H1 (cell line): Measurements from ENCODE around the gene APP. TPM values are rescaled to one million over a fixed set of nuclear protein-coding genes. Genes with fewer than 3 reads are reported as not detected.

Experiments
- CTCF ChIA-PET: fragments of 300-600 bp; sonication (Branson Sonifier 250); formaldehyde crosslinking; loops from one replicate; lab custom pipeline; 2021; ENCODE audit not compliant: partially characterized antibody; lab: Charles Lee
- POLR2A ChIA-PET: fragments of 300-600 bp; sonication (Branson Sonifier 250); formaldehyde crosslinking; loops from one replicate; lab custom pipeline; 2021; ENCODE audit warnings: inconsistent platforms; ENCODE audit not compliant: partially characterized antibody; lab: Charles Lee
- DNase-seq, 2 experiments: peaks; one replicate each; pipeline versions ENCODE4 v3.0.0 to v3.0.0-alpha.2; 2010 to 2022; ENCODE audit warnings: low spot score in 2 of 2, low read depth in 1 of 2, mixed read lengths in 1 of 2
- FAIRE-seq: peaks from 2 replicates; lab custom pipeline; 2011; peaks lifted over from hg19 to GRCh38; lab: Jason Lieb, UNC
- H2AFZ ChIP-seq: 2 replicates; pipeline ENCODE4 v1.8.1; 2012; ENCODE audit warnings: low read length, inconsistent platforms
- H2AK5ac ChIP-seq: 2 replicates; pipeline ENCODE4 v1.6.1; 2013; ENCODE audit warnings: low read depth, low read length
- H2BK120ac ChIP-seq: replicated peaks from 2 replicates; pipeline ENCODE3; 2013; ENCODE audit warnings: low read depth, low read length, inconsistent platforms
- H2BK12ac ChIP-seq: 2 replicates; pipeline ENCODE4 v1.6.1; 2013; ENCODE audit warnings: low read depth, low read length
- H2BK15ac ChIP-seq: 2 replicates; pipeline ENCODE4 v1.6.1; 2013; ENCODE audit warnings: low read length
- H2BK20ac ChIP-seq: 2 replicates; pipeline ENCODE4 v1.6.1; 2013; ENCODE audit warnings: low read length
- H2BK5ac ChIP-seq: 2 replicates; pipeline ENCODE4 v1.6.1; 2013; ENCODE audit warnings: low read depth, low read length
- H3K14ac ChIP-seq: 2 replicates; pipeline ENCODE4 v1.6.1; 2013; ENCODE audit warnings: inconsistent platforms; ENCODE audit not compliant: insufficient read length
- H3K18ac ChIP-seq: 2 replicates; pipeline ENCODE4 v1.6.1; 2013; ENCODE audit warnings: low read length; ENCODE audit errors: extremely low read depth
- H3K23ac ChIP-seq: 2 replicates; pipeline ENCODE4 v1.6.1; 2013; ENCODE audit warnings: inconsistent platforms; ENCODE audit not compliant: insufficient read length
- H3K23me2 ChIP-seq: 2 replicates; pipeline ENCODE4 v1.6.1; 2013; ENCODE audit warnings: low read depth, low read length
- H3K27ac ChIP-seq: 2 replicates; pipeline ENCODE4 v1.6.1; 2011; ENCODE audit warnings: low read depth, low read length, inconsistent platforms
- H3K27me3 ChIP-seq, 4 experiments: replicated peaks in 1 of 4; 1 replicate in 1 of 4; 2 replicates in 3 of 4; pipeline versions ENCODE4 v1.6.1 to v1.8.1; 2011 to 2013; ENCODE audit warnings: low read length in 3 of 4, mild to moderate bottlenecking in 3 of 4, inconsistent platforms in 2 of 4, mixed read lengths in 2 of 4, moderate library complexity in 1 of 4; ENCODE audit not compliant: control insufficient read depth in 3 of 4, insufficient read depth in 3 of 4; ENCODE audit errors: extremely low read depth in 1 of 4
- H3K36me3 ChIP-seq, 4 experiments: 2 replicates each; pipeline versions ENCODE4 v1.6.1 to v1.8.1; 2011 to 2013; ENCODE audit warnings: mild to moderate bottlenecking in 4 of 4, low read length in 3 of 4, moderate library complexity in 2 of 4, control low read depth in 1 of 4, inconsistent platforms in 1 of 4; ENCODE audit not compliant: insufficient read depth in 4 of 4, control insufficient read depth in 2 of 4
- H3K4ac ChIP-seq: replicated peaks from 2 replicates; pipeline ENCODE3; 2013; ENCODE audit warnings: low read length, low read depth, mixed read lengths, inconsistent platforms; ENCODE audit not compliant: insufficient read length
- H3K4me1 ChIP-seq, 4 experiments: replicated peaks in 1 of 4; 1 replicate in 1 of 4; 2 replicates in 3 of 4; pipeline versions ENCODE4 v1.6.1 to v1.8.1; 2011 to 2013; ENCODE audit warnings: low read length in 3 of 4, inconsistent platforms in 2 of 4, mixed read lengths in 1 of 4; ENCODE audit not compliant: insufficient read depth in 4 of 4, control insufficient read depth in 3 of 4
- H3K4me2 ChIP-seq, 2 experiments: 2 replicates each; pipeline versions ENCODE4 v1.6.1 to v1.8.1; 2011 to 2013; ENCODE audit warnings: low read depth in 2 of 2, low read length in 2 of 2, control low read depth in 1 of 2, inconsistent platforms in 1 of 2, mild to moderate bottlenecking in 1 of 2; ENCODE audit not compliant: insufficient read depth in 1 of 2
- H3K4me3 ChIP-seq, 4 experiments: fragments of 200-600, 300-600 bp in 1 of 4; sonication (generic), shearing (Covaris generic), sonication (Bioruptor Twin) in 1 of 4; 2 replicates each; pipeline versions ENCODE4 v1.5.1 to v1.8.1; 2011 to 2016; ENCODE audit warnings: low read length in 4 of 4, low read depth in 3 of 4, control low read depth in 2 of 4, inconsistent platforms in 2 of 4, mild to moderate bottlenecking in 2 of 4, mixed read lengths in 1 of 4, moderate library complexity in 1 of 4; ENCODE audit not compliant: insufficient read depth in 2 of 4; ENCODE audit errors: extremely low read depth in 1 of 4
- H3K56ac ChIP-seq: replicated peaks from 2 replicates; pipeline ENCODE3; 2013; ENCODE audit warnings: low read depth, mild to moderate bottlenecking, mixed read lengths, low read length, inconsistent platforms; ENCODE audit not compliant: insufficient read length
- H3K79me1 ChIP-seq: 2 replicates; pipeline ENCODE4 v1.6.1; 2013; ENCODE audit warnings: low read depth, low read length, control low read depth
- H3K79me2 ChIP-seq, 2 experiments: 2 replicates each; pipeline versions ENCODE4 v1.6.1 to v1.8.1; 2012 to 2013; ENCODE audit warnings: low read length in 2 of 2, mild to moderate bottlenecking in 2 of 2, inconsistent platforms in 1 of 2; ENCODE audit not compliant: insufficient read depth in 2 of 2, control insufficient read depth in 1 of 2
- H3K9ac ChIP-seq, 4 experiments: replicated peaks in 1 of 4; 1 replicate in 1 of 4; 2 replicates in 3 of 4; pipeline versions ENCODE4 v1.6.1 to v1.8.1; 2011 to 2013; ENCODE audit warnings: low read depth in 3 of 4, low read length in 3 of 4, control low read depth in 2 of 4, mild to moderate bottlenecking in 2 of 4, moderate library complexity in 2 of 4, inconsistent platforms in 1 of 4; ENCODE audit errors: extremely low read depth in 1 of 4
- H3K9me3 ChIP-seq, 2 experiments: 2 replicates each; pipeline versions ENCODE4 v1.6.1 to v1.8.1; 2012 to 2013; ENCODE audit warnings: mild to moderate bottlenecking in 2 of 2, moderate library complexity in 2 of 2, control low read depth in 1 of 2, inconsistent platforms in 1 of 2, low read depth in 1 of 2, low read length in 1 of 2, mixed read lengths in 1 of 2; ENCODE audit not compliant: insufficient read depth in 2 of 2
- H4K20me1 ChIP-seq, 2 experiments: replicated peaks in 1 of 2; 2 replicates each; pipeline versions ENCODE3 to v1.8.1; 2011 to 2013; ENCODE audit warnings: inconsistent platforms in 2 of 2, low read length in 2 of 2, mild to moderate bottlenecking in 1 of 2; ENCODE audit not compliant: insufficient read depth in 2 of 2, control insufficient read depth in 1 of 2
- H4K5ac ChIP-seq: 2 replicates; pipeline ENCODE4 v1.6.1; 2013; ENCODE audit warnings: low read length, low read depth, mixed read lengths, inconsistent platforms; ENCODE audit not compliant: insufficient read length
- H4K8ac ChIP-seq: 2 replicates; pipeline ENCODE4 v1.8.0; 2013; ENCODE audit warnings: mild to moderate bottlenecking, moderate library complexity, low read length, inconsistent platforms; ENCODE audit not compliant: insufficient read depth; ENCODE audit errors: extremely low read depth
- H4K91ac ChIP-seq: replicated peaks from 2 replicates; pipeline ENCODE3; 2013; ENCODE audit warnings: low read length, mixed read lengths, inconsistent platforms; ENCODE audit not compliant: insufficient read length
- CEBPB ChIP-seq: IDR thresholded peaks from 2 replicates; pipeline ENCODE4 v1.6.1; 2012; ENCODE audit warnings: low read depth, low read length
- CHD1 ChIP-seq: IDR thresholded peaks from 2 replicates; pipeline ENCODE4 v1.6.1; 2012; ENCODE audit warnings: low read depth, low read length, improper control_type of control experiment
- CTBP2 ChIP-seq: IDR thresholded peaks from 2 replicates; pipeline ENCODE4 v1.7.0; 2011; ENCODE audit warnings: borderline replicate concordance, mild to moderate bottlenecking, moderate library complexity, mixed read lengths, low read length; ENCODE audit not compliant: insufficient read depth, insufficient read length
- FOSL1 ChIP-seq: IDR thresholded peaks from 2 replicates; pipeline ENCODE4 v1.6.1; 2011; ENCODE audit warnings: mild to moderate bottlenecking, low read depth, low read length, moderate library complexity; ENCODE audit not compliant: insufficient read depth
- HDAC2 ChIP-seq, 2 experiments: fragments of 300-600 bp in 1 of 2; sonication (generic) in 1 of 2; IDR thresholded peaks; 2 replicates each; pipeline ENCODE4 v1.6.1; 2011 to 2012; ENCODE audit warnings: low read depth in 2 of 2, low read length in 2 of 2, mild to moderate bottlenecking in 2 of 2, moderate library complexity in 2 of 2, borderline replicate concordance in 1 of 2, inconsistent platforms in 1 of 2
- KDM5A ChIP-seq: fragments of 200-600 bp; IDR thresholded peaks from 2 replicates; pipeline ENCODE4 v1.7.1; 2012; ENCODE audit warnings: mild to moderate bottlenecking, low read length, inconsistent platforms, mixed read lengths
- MAFK ChIP-seq: IDR thresholded peaks from 2 replicates; pipeline ENCODE4 v1.6.1; 2012; ENCODE audit warnings: low read depth, mild to moderate bottlenecking, improper control_type of control experiment, low read length
- POLR2AphosphoS5 ChIP-seq: IDR thresholded peaks from 2 replicates; pipeline ENCODE4 v1.6.1; 2011; ENCODE audit warnings: low read depth, low read length
- POU5F1 ChIP-seq: IDR thresholded peaks from 2 replicates; pipeline ENCODE4 v1.6.1; 2011; ENCODE audit warnings: low read depth, mild to moderate bottlenecking, low read length, moderate library complexity
- RNF2 ChIP-seq: fragments of 200-900, 300-1000 bp; sonication (generic); IDR thresholded peaks from 2 replicates; pipeline ENCODE4 v1.7.1; 2016; ENCODE audit warnings: borderline replicate concordance, low read depth, mild to moderate bottlenecking, antibody characterized with exemption, low read length; ENCODE audit not compliant: poor library complexity, severe bottlenecking; ENCODE audit errors: missing control alignments
- SP2 ChIP-seq: IDR thresholded peaks from 2 replicates; pipeline ENCODE4 v1.6.1; 2012; ENCODE audit warnings: mild to moderate bottlenecking, low read length, inconsistent platforms
- SRF ChIP-seq: IDR thresholded peaks from 2 replicates; pipeline ENCODE4 v1.6.1; 2011; ENCODE audit warnings: mild to moderate bottlenecking, low read depth, low read length, moderate library complexity
- SUZ12 ChIP-seq: fragments of 200-600 bp; sonication (generic); IDR thresholded peaks from 2 replicates; pipeline ENCODE4 v1.6.1; 2012; ENCODE audit warnings: mild to moderate bottlenecking, inconsistent platforms, low read length, moderate library complexity, mixed read lengths
- TBP ChIP-seq: IDR thresholded peaks from 2 replicates; pipeline ENCODE4 v1.6.1; 2011; ENCODE audit warnings: low read depth, low read length, improper control_type of control experiment
- TCF12 ChIP-seq: IDR thresholded peaks from 2 replicates; pipeline ENCODE4 v1.6.1; 2011; ENCODE audit warnings: low read depth, mild to moderate bottlenecking, low read length
- WGBS, 2 experiments: shearing (Covaris generic) in 1 of 2; methylation state at CpG; one replicate each; pipeline versions ENCODE4 v1.1.6 to v1.1.7; 2013 to 2015; ENCODE audit warnings: low lambda C conversion rate in 2 of 2, mixed read lengths in 2 of 2, inconsistent platforms in 1 of 2, low coverage in 1 of 2, missing lambda C conversion rate in 1 of 2; ENCODE audit not compliant: insufficient replicate concordance in 2 of 2, insufficient coverage in 1 of 2, insufficient read length in 1 of 2; ENCODE audit errors: extremely low coverage in 1 of 2, missing lambda C conversion rate in 1 of 2; 5-methylcytosine and 5-hydroxymethylcytosine counted together
- polyA plus RNA-seq, 7 experiments: library from polyadenylated mRNA; depleted of rRNA in 3 of 7; stranded (reverse) in 5 of 7; unstranded in 2 of 7; fragments of >200 nt in 5 of 7; fragments of 200-250 nt in 2 of 7; gene quantifications; 1 replicate in 5 of 7; 2 replicates in 1 of 7; 4 replicates in 1 of 7; pipeline versions ENCODE4 v1.2.1 to v1.2.3, GENCODE V29; 2011 to 2013; ENCODE audit warnings: missing spikeins in 2 of 7, mixed read lengths in 2 of 7
- total RNA-seq: library from RNA; stranded (reverse); fragmentation: NEBNext Ultra II Directional; extraction: Animal tissue kit (Norgen Biotek cat#: 25700); gene quantifications from 2 replicates; pipeline ENCODE4 v1.2.1, GENCODE V29; 2021

APP gene
- total and polyA plus RNA-seq, 2 of the 8 experiments (the other 6 are each of a cell fraction or from before 2014, with no cell fraction given): 375 to 551 TPM

DNA sequence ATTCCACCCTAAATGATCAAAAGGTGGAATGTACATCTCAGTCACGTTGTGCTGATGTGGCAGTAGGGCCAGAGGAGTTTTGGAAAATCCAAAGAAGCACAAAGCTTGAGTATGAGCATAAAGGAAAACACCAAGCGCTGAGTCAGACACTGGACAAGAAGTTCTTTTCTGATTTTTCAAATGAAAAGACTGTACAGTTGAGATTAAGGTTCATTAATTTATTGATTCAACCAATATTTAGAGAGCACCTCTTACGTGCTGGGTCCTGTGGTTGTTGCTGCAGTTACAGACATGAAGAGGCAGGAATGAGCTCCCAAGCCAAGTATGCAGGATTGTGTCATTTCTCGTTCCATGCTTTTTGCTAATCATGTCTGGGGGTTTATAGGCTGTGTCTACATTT is 28.9 kb upstream of the APP start:
- no peak for DNase-seq
- CTCF ChIA-PET: interaction anchor here (1.4 kb wide), 1 partner anchor 22 kb away, joined by 3 read pairs; no protein-coding TSS in a partner anchor
- Histone ChIP-seq H3K27me3 (no peaks in the 10 kb centered on the region), H4K91ac (no peak overlapping the region), H2BK12ac (no peak overlapping the region), H3K9ac (no peak overlapping the region), H3K18ac (no peak overlapping the region), H3K56ac (no peak overlapping the region), H3K79me1 (no peaks in the 10 kb centered on the region), H3K14ac (no peak overlapping the region), H4K8ac (no peak overlapping the region), H2BK20ac (no peak overlapping the region), H3K36me3 (no peaks in the 10 kb centered on the region), H2BK5ac (no peak overlapping the region), H3K23me2 (no peaks in the 10 kb centered on the region), H3K4me1 (no peaks in the 10 kb centered on the region), H2AK5ac (no peak overlapping the region), H2BK15ac (no peak overlapping the region), H3K4me2 (no peak overlapping the region), H2AFZ (no peak overlapping the region), H4K20me1 (no peaks in the 10 kb centered on the region), H3K27ac (no peak overlapping the region), H4K5ac (no peak overlapping the region), H3K9me3 (no peaks in the 10 kb centered on the region), H3K4ac (no peak overlapping the region), H3K79me2 (no peaks in the 10 kb centered on the region), H3K4me3 (no peak overlapping the region), H3K23ac (no peak overlapping the region), H2BK120ac (no peak overlapping the region)
- POLR2A ChIA-PET: no interaction called here
- WGBS, 2 experiments: 89% methylated on average over 4 of the region's 4 CpGs; no CpG with 5 or more reads in 1 of the 2 experiments
- no peak for FAIRE-seq
- no peak for TF ChIP-seq CEBPB
- TF ChIP-seq SRF: no peak
- no peak for TF ChIP-seq HDAC2 (IDR thresholded peaks at IDR 0.05; ENCODE audit: borderline replicate concordance in 1 of 2, low read depth in 2 of 2, low read length in 2 of 2)
- TF ChIP-seq RNF2: no peak
- no peak for TF ChIP-seq TBP
- TF ChIP-seq KDM5A: no peak
- no peak for TF ChIP-seq POLR2AphosphoS5
- TF ChIP-seq TCF12: no peak
- no peak for TF ChIP-seq CHD1
- no peak for TF ChIP-seq SP2
- no peak for TF ChIP-seq SUZ12
- no peak for TF ChIP-seq FOSL1
- TF ChIP-seq MAFK: no peak
- TF ChIP-seq POU5F1: no peak
- TF ChIP-seq CTBP2: no peak
